ENCODE data around the gene EPHB3. TPM values are rescaled to one million over a fixed set of nuclear protein-coding genes. Genes with fewer than 3 reads are reported as not detected.

EPHB3 gene
- total and polyA plus RNA-seq, 4 donors = 3.1 to 20.5 (median 7.7) TPM

- H3K4me1 ChIP-seq (ENCODE audit: control insufficient read depth in 5 of 5, insufficient read depth in 5 of 5, low read length in 5 of 5) = peaks cover 0 to 26% (median 0%) of the 10 kb centered on the region in 5 donors
- ATAC-seq (ENCODE audit: insufficient read depth, low FRiP score) = no peak
- H3K27ac ChIP-seq (ENCODE audit: low read depth in 1 of 2, low read length in 1 of 2) = no peak overlapping the region
- no peak overlapping the region for H3K4me3 ChIP-seq
- no peak for DNase-seq
- no peak overlapping the region for H3K9ac ChIP-seq (ENCODE audit: insufficient read depth in 1 of 2, low read length in 2 of 2)
- H3K27me3 ChIP-seq (ENCODE audit: control insufficient read depth in 3 of 3, insufficient read depth in 3 of 3, low read length in 2 of 3) = no peaks in the 10 kb centered on the region
- WGBS, 2 donors = 90 to 94% methylated on average over 15 of the region's 15 CpGs
- TF ChIP-seq, protein P1, sequence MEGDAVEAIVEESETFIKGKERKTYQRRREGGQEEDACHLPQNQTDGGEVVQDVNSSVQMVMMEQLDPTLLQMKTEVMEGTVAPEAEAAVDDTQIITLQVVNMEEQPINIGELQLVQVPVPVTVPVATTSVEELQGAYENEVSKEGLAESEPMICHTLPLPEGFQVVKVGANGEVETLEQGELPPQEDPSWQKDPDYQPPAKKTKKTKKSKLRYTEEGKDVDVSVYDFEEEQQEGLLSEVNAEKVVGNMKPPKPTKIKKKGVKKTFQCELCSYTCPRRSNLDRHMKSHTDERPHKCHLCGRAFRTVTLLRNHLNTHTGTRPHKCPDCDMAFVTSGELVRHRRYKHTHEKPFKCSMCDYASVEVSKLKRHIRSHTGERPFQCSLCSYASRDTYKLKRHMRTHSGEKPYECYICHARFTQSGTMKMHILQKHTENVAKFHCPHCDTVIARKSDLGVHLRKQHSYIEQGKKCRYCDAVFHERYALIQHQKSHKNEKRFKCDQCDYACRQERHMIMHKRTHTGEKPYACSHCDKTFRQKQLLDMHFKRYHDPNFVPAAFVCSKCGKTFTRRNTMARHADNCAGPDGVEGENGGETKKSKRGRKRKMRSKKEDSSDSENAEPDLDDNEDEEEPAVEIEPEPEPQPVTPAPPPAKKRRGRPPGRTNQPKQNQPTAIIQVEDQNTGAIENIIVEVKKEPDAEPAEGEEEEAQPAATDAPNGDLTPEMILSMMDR (IDR thresholded peaks at IDR 0.05; ENCODE audit: control extremely low read depth, extremely low read depth) = no peak
- H3K36me3 ChIP-seq (ENCODE audit: control insufficient read depth in 4 of 4, insufficient read depth in 4 of 4, low read length in 4 of 4) = no peaks in the 10 kb centered on the region
- H3K9me3 ChIP-seq (ENCODE audit: control insufficient read depth in 4 of 4, insufficient read depth in 3 of 4, low read length in 3 of 4) = no peaks in the 10 kb centered on the region
Measured at GRCh38 chr3:184630861-184631471, 69.4 kb downstream of the EPHB3 start.

DNA sequence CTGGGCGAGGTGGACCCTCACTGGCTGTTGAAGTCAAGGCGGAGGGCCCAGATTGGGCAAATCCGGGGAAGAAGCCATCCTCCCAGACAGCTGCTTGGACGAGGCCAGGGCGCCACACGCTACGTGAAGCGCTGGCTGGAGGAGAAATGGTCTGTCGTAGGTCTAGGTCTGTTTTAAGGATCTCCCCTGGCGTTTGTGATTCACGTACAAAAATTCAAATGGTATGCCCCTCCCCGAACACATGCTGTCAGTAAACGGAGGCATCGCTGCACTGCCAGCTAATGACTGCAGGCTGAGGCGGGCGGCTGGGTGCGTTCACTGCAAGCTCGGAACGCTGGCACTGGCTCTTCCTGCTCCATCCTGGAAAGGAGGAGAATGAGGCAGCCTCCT lies 69.9 kb downstream of the EPHB3 start:
- Histone ChIP-seq H3K9me3 (ENCODE audit: control insufficient read depth in 4 of 4, insufficient read depth in 3 of 4, low read length in 3 of 4) (no peaks in the 10 kb centered on the region), H3K27ac (ENCODE audit: low read depth in 1 of 2, low read length in 1 of 2) (no peak overlapping the region), H3K4me1 (ENCODE audit: control insufficient read depth in 5 of 5, insufficient read depth in 5 of 5, low read length in 5 of 5) (peaks cover 0 to 29% (median 0%) of the 10 kb centered on the region in 5 donors), H3K9ac (ENCODE audit: insufficient read depth in 1 of 2, low read length in 2 of 2) (no peak overlapping the region), H3K4me3 (no peak overlapping the region), H3K36me3 (ENCODE audit: control insufficient read depth in 4 of 4, insufficient read depth in 4 of 4, low read length in 4 of 4) (no peaks in the 10 kb centered on the region), H3K27me3 (ENCODE audit: control insufficient read depth in 3 of 3, insufficient read depth in 3 of 3, low read length in 2 of 3) (no peaks in the 10 kb centered on the region)
- 93 to 94% methylated on average over 19 of the region's 19 CpGs for WGBS, 2 donors
- ATAC-seq (ENCODE audit: insufficient read depth, low FRiP score) (no peak), DNase-seq (no peak)
- TF ChIP-seq, protein P1 (IDR thresholded peaks at IDR 0.05; ENCODE audit: control extremely low read depth, extremely low read depth) = no peak

Other genes with a start within 250 kb of the EPHB3 start
- gene EIF4G1, start 247.2 kb upstream of the EPHB3 start, total RNA-seq = 100 to 1,000 TPM; 211 to 419 TPM
- gene EIF4G1, start 247.2 kb upstream of the EPHB3 start, polyA plus RNA-seq = 100 to 1,000 TPM; 201 to 241 TPM
- gene FAM131A, start 224.2 kb upstream of the EPHB3 start, total RNA-seq = 10 to 100 TPM; 15.8 to 21.4 TPM
- 10 to 100 TPM; 12.9 to 15.5 TPM for gene FAM131A, start 224.2 kb upstream of the EPHB3 start, polyA plus RNA-seq
- gene CLCN2, start 200.2 kb upstream of the EPHB3 start, total RNA-seq = 1 to 10 TPM; 5.7 to 8.7 TPM
- gene CLCN2, start 200.2 kb upstream of the EPHB3 start, polyA plus RNA-seq = 1 to 10 TPM; 2.7 to 5.0 TPM
- 10 to 100 TPM; 46.4 to 71.7 TPM for gene POLR2H, start 200.1 kb upstream of the EPHB3 start, total RNA-seq
- gene POLR2H, start 200.1 kb upstream of the EPHB3 start, polyA plus RNA-seq = 100 to 1,000 TPM in 1 of 2 donors, 10 to 100 TPM in 1; 93.2 to 139 TPM
- gene THPO, start 183.6 kb upstream of the EPHB3 start, total RNA-seq = under 1 TPM; 0.17 to 0.31 TPM
- gene THPO, start 183.6 kb upstream of the EPHB3 start, polyA plus RNA-seq = under 1 TPM; 0.18 to 0.22 TPM
- gene CHRD, start 181.7 kb upstream of the EPHB3 start, total RNA-seq = 10 to 100 TPM in 1 of 2 donors, 1 to 10 TPM in 1; 6.7 to 16.7 TPM
- gene CHRD, start 181.7 kb upstream of the EPHB3 start, polyA plus RNA-seq = 1 to 10 TPM; 4.2 to 4.9 TPM
- gene MAGEF1, start 150.3 kb downstream of the EPHB3 start, total RNA-seq = 10 to 100 TPM; 30.9 to 35.3 TPM
- 10 to 100 TPM; 30.1 to 36.1 TPM for gene MAGEF1, start 150.3 kb downstream of the EPHB3 start, polyA plus RNA-seq